Stimulated activated effector memory CD8-positive, alpha-beta T cell treated with anti-CD3 and anti-CD28 coated beads, Interleukin-12 subunit alpha, Interleukin-12 subunit beta, amount 100 ng/mL, for 72 hours (primary cell): Measurements from ENCODE around the gene PCYT2.

Source experiments
- ATAC-seq: fragments of 150-1000 bp; cut with Tn5 transposase; 2 replicates; pipeline ENCODE4 v1.10.0; 2021
- DNase-seq, 2 donors: peaks; one replicate each; pipeline ENCODE4 v3.0.0; 2021 to 2022; ENCODE audit warnings: low spot score in 2 of 2
- H3K27ac Mint-ChIP-seq: one replicate; pipeline ENCODE4 v1.8.0; 2022; ENCODE audit warnings: mild to moderate bottlenecking, mixed read lengths
- H3K36me3 Mint-ChIP-seq: one replicate; pipeline ENCODE4 v1.8.0; 2022; ENCODE audit warnings: mild to moderate bottlenecking, mixed read lengths
- H3K4me1 Mint-ChIP-seq: one replicate; pipeline ENCODE4 v1.8.0; 2022; ENCODE audit warnings: mixed read lengths
- H3K4me3 Mint-ChIP-seq: one replicate; pipeline ENCODE4 v1.8.0; 2022; ENCODE audit warnings: mild to moderate bottlenecking, mixed read lengths
- H3K9me3 Mint-ChIP-seq: one replicate; pipeline ENCODE4 v1.8.0; 2022; ENCODE audit warnings: mixed read lengths

The PCYT2 gene

DNA sequence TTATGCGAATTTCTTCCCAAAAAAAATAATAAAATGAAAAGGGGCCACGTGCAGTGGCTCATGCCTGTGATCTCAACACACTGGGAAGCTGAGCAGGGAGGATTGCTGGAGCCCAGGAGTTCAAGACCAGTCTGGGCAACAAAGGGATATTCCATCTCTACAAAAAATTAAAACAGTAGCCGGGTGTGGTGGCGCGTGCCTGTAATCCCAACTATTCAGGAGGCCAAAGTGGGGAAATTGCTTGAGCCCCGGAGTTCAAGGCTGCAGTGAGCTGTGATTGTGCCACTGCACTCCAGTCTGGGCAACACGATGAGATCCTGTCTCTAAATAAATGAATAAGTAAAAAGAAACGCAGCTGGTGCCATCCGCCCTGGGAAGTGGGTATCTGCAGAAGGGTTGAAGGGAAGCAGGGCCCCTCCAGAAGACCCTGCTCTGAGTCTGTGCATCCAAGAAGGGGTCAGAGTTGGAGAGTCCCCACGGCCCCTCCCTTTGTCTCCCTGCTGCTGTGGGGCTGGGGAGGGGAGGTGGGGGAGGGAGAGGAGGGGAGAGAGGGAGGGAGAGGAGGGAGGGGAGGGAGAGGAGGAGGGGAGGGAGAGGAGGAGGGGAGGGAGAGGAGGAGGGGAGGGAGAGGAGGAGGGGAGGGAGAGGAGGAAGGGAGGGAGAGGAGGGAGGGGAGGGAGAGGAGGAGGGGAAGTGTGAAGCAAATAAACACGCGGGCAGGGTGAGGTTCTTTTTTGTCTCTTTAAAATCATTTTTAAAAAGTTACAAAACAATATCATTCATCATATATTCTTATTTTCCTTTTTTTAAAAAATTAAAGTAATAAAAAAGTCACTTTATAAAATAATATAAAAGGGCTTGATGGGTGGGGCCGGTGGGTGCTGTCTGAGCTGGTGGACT is 40.8 kb upstream of the PCYT2 start:
- Mint-ChIP-seq H3K9me3 (no peaks in the 10 kb centered on the region), H3K4me3 (no peak overlapping the region), H3K36me3 (no peaks in the 10 kb centered on the region), H3K4me1 (no peaks in the 10 kb centered on the region), H3K27ac (peak overlapping the region; percentile 67)
- DNase-seq (no peak), ATAC-seq (no peak)

DNA sequence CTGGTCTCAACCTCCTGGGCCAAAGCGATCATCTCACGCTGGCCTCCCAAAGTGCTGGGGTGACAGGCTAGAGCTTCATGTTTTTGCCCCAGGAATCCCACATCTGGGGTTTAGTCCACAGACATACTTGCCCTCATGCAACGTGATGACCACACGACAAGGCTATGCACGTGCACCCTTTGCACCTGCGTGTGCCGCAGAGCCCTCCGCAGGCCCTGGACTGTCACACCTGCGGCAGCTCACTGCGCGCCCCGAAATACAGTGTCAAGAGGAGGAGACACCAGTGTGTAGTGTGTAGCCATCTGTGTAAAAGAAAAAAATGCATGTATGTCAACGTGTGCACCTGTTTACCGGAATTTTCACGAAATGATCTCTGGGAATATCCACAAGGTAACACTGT is 39.3 kb upstream of the PCYT2 start:
- Mint-ChIP-seq H3K36me3 (no peaks in the 10 kb centered on the region), H3K4me1 (no peaks in the 10 kb centered on the region), H3K4me3 (no peak overlapping the region), H3K9me3 (no peaks in the 10 kb centered on the region), H3K27ac (no peak overlapping the region)
- ATAC-seq (no peak), DNase-seq (no peak)

- no peaks in the 10 kb centered on the region for H3K9me3 Mint-ChIP-seq
- no peak for DNase-seq
- H3K27ac Mint-ChIP-seq = no peak overlapping the region
- H3K4me1 Mint-ChIP-seq = no peaks in the 10 kb centered on the region
- H3K36me3 Mint-ChIP-seq = no peaks in the 10 kb centered on the region
- ATAC-seq = no peak
- no peak overlapping the region for H3K4me3 Mint-ChIP-seq
Measured at GRCh38 chr17:81948635-81949378, 37.6 kb upstream of the PCYT2 start.

GRCh38 chr17:81947189-81947588 is 36.0 kb upstream of the PCYT2 start, which contains the start of gene MYADML2:
Gene MYADML2, minus strand, starts transcription at chr17:81947233. Its CDS starts 5,492 bp downstream, at chr17:81941741.
- Mint-ChIP-seq H3K4me1 (no peaks in the 10 kb centered on the region), H3K27ac (no peak within 1 kb of the TSS), H3K9me3 (no peaks in the 10 kb centered on the region), H3K4me3 (no peak within 1 kb of the TSS), H3K36me3 (no peaks in the 10 kb centered on the region)
- DNase-seq = no peak
- ATAC-seq = no peak

- H3K4me1 Mint-ChIP-seq = no peaks in the 10 kb centered on the region
- no peak overlapping the region for H3K27ac Mint-ChIP-seq
- DNase-seq (no peak), ATAC-seq (no peak)
- H3K4me3 Mint-ChIP-seq = no peak overlapping the region
- no peaks in the 10 kb centered on the region for H3K36me3 Mint-ChIP-seq
- no peaks in the 10 kb centered on the region for H3K9me3 Mint-ChIP-seq
Measured at GRCh38 chr17:81944858-81945257, 33.7 kb upstream of the PCYT2 start.

GRCh38 chr17:81942167-81942553 is 31.0 kb upstream of the PCYT2 start:
- H3K36me3 Mint-ChIP-seq = no peaks in the 10 kb centered on the region
- no peak for ATAC-seq
- DNase-seq = no peak

DNA sequence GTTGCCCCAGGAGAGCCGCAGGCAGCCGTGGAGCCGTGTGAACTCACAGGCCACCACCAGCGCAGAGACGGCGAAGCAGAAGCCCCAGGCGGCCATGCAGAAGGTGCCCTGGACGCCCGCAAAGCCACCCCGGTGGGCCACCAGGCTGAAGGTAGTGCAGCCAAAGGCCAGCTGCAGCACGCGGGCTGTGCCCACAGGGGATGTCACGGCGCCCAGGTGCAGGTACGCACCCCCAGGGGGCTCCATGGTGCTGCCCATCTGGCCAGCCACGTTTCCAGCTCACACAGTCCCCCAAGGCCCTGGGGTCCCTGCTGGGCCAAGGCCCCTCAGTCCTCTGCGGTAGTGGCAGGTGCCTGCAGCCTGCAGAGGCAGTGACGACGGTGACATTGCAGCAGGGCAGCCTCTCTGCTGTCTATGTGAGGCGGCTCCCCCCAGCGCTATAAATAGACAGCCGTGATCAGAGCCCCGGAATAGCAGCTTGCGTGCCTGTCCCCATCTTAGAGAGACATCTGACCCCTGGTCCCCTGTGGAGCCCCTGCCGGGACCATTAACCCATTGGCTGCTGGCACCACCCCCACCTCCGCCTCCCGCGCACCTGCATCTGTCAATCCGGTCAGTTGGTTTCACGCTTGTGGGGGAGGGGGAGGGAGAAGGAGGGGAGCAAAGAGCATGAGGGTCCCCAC is 30.4 kb upstream of the PCYT2 start:
- Mint-ChIP-seq H3K4me1 (peaks cover 10% of the 10 kb centered on the region), H3K4me3 (no peak overlapping the region), H3K27ac (no peak overlapping the region), H3K36me3 (no peaks in the 10 kb centered on the region), H3K9me3 (no peaks in the 10 kb centered on the region)
- ATAC-seq = no peak
- DNase-seq = no peak

More at GRCh38 chr17:81942167-81942553, 31.0 kb upstream of the PCYT2 start:
- Mint-ChIP-seq H3K4me1 (peaks cover 8% of the 10 kb centered on the region), H3K27ac (no peak overlapping the region), H3K4me3 (no peak overlapping the region), H3K9me3 (no peaks in the 10 kb centered on the region)

DNA sequence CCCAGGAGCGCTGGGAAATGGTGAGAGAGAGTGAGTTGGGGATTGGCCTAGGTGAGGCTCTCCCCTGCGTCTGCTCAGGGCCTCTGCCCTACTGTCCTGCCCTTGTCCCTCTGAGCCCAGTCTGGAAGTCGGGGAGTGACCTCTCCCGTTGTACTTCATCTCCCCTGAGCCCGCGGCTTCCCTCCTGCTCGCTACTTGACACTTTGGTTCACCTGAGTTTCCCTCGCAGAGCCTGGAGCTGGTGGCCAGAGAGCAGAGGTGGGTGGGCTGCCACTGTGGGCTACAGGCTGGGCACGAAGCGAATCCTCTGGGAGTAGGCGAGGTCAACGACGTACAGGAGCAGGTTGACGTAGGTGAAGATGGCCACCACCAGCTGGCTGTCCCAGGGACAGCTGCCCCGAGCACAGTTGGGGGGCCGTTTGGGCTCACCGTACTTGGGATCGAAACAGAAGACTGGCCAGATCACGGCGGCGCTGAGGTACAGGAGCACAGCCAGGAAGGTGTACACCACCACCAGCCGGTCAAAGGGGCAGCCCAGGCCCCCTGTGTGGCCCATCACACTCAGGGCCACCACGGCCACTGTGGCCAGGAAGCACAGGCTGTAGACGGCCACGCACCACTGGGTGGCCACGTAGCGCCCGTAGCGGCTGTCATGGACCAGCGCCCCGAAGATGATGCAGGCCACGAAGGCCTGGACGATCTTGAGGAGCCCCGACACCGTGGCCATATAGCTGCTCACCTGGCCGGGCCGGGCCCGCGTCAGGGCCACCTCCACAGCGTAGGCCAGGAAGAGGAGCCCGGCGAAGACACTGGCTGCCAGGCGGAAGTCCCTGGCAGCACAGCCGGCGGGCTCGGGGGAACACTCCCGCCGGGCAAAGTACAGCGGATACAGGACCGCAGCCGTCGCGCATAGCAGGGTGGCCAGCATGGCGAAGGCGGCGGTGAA is 29.6 kb upstream of the PCYT2 start:
- ATAC-seq = no peak
- Mint-ChIP-seq H3K27ac (no peak overlapping the region), H3K4me1 (peaks cover 17% of the 10 kb centered on the region), H3K36me3 (no peaks in the 10 kb centered on the region), H3K4me3 (no peak overlapping the region), H3K9me3 (no peaks in the 10 kb centered on the region)
- DNase-seq = no peak

- Mint-ChIP-seq H3K4me1 (peaks cover 20% of the 10 kb centered on the region), H3K27ac (no peak overlapping the region), H3K36me3 (no peaks in the 10 kb centered on the region), H3K9me3 (no peaks in the 10 kb centered on the region), H3K4me3 (no peak overlapping the region)
- no peak for ATAC-seq
- no peak for DNase-seq
Measured at GRCh38 chr17:81939881-81940385, 28.7 kb upstream of the PCYT2 start.

- Mint-ChIP-seq H3K36me3 (no peaks in the 10 kb centered on the region), H3K27ac (no peak overlapping the region), H3K4me3 (no peak overlapping the region), H3K4me1 (peaks cover 20% of the 10 kb centered on the region), H3K9me3 (no peaks in the 10 kb centered on the region)
- ATAC-seq (no peak), DNase-seq (no peak)
Measured at GRCh38 chr17:81939218-81939617, 28.0 kb upstream of the PCYT2 start.

GRCh38 chr17:81935709-81936084 is 24.5 kb upstream of the PCYT2 start:
- peaks cover 17% of the 10 kb centered on the region for H3K36me3 Mint-ChIP-seq
- H3K9me3 Mint-ChIP-seq = no peaks in the 10 kb centered on the region
- peak overlapping the region; percentile 77 for H3K4me3 Mint-ChIP-seq
- H3K27ac Mint-ChIP-seq = no peak overlapping the region
- H3K4me1 Mint-ChIP-seq = peaks cover 34% of the 10 kb centered on the region
- ATAC-seq = no peak
- no peak for DNase-seq

- no peak for ATAC-seq
- Mint-ChIP-seq H3K36me3 (peaks cover 17% of the 10 kb centered on the region), H3K4me3 (peak overlapping the region; percentile 77), H3K9me3 (no peaks in the 10 kb centered on the region), H3K4me1 (peaks cover 35% of the 10 kb centered on the region), H3K27ac (no peak overlapping the region)
- no peak for DNase-seq
Measured at GRCh38 chr17:81934850-81935708, 23.9 kb upstream of the PCYT2 start.

DNA sequence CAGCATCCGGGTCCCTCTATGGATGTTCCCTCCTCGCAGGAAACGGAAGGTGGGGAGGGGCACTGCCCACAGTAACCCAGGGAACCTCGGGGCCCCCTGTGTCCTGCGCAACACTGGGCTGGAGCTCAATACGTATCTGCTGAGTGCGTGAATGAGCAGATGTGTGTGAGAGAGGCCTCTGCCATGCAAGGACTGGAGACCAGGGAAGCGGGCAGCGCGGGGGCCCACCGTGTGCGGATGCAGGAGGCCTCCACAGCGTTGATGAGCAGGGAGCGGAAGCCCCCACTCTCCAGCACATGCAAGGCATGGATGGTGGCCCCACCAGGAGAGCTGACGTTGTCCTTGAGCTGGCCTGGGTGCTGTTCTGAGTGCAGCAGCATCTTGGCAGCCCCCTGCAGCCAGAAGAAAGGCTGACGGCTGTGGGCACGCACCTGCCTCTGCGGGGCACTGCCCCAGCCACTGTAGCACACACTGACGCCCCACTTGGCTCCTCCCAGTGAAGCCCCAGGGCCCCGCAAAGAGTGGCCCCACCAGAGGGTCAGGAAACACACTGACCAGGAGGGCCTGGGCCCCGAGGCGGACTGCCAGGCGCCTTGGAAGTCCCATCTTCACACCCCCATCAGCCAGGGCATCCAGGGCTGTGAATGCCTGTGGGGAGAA is 23.0 kb upstream of the PCYT2 start:
- peaks cover 17% of the 10 kb centered on the region for H3K36me3 Mint-ChIP-seq
- DNase-seq (no peak), ATAC-seq (no peak)
- no peak overlapping the region for H3K4me3 Mint-ChIP-seq
- no peaks in the 10 kb centered on the region for H3K9me3 Mint-ChIP-seq
- peaks cover 35% of the 10 kb centered on the region for H3K4me1 Mint-ChIP-seq
- peak overlapping the region; percentile 6 for H3K27ac Mint-ChIP-seq
